GM19043 (cell line): ENCODE results near the gene MTERF4.

Experiments
- ATAC-seq: cut with Tn5 transposase; IDR thresholded peaks from one replicate; pipeline ENCODE4 v1.9.1; 2021; ENCODE audit warnings: low read depth; ENCODE audit not compliant: unreplicated experiment

MTERF4 gene

GRCh38 chr2:241070811-241071676 is 31.0 kb downstream of the MTERF4 start:
- no peak for ATAC-seq

- no peak for ATAC-seq
Measured at GRCh38 chr2:241070361-241070760, 31.7 kb downstream of the MTERF4 start.

- no peak for ATAC-seq
Measured at GRCh38 chr2:241069821-241070281, 32.2 kb downstream of the MTERF4 start.

GRCh38 chr2:241068942-241069810 is 32.9 kb downstream of the MTERF4 start:
- no peak for ATAC-seq

- ATAC-seq: no peak
Measured at GRCh38 chr2:241068136-241068941, 33.7 kb downstream of the MTERF4 start.

- ATAC-seq: no peak
Measured at GRCh38 chr2:241067501-241068135, 34.5 kb downstream of the MTERF4 start.

- no peak for ATAC-seq
Measured at GRCh38 chr2:241066893-241067341, 35.2 kb downstream of the MTERF4 start.

- ATAC-seq: no peak
Measured at GRCh38 chr2:241066171-241066892, 35.8 kb downstream of the MTERF4 start.

- no peak for ATAC-seq
Measured at GRCh38 chr2:241065355-241065803, 36.7 kb downstream of the MTERF4 start.

GRCh38 chr2:241064802-241065354 is 37.2 kb downstream of the MTERF4 start:
- ATAC-seq: no peak

GRCh38 chr2:241064008-241064801 is 37.9 kb downstream of the MTERF4 start:
- ATAC-seq: no peak

GRCh38 chr2:241063587-241063986 is 38.5 kb downstream of the MTERF4 start:
- no peak for ATAC-seq

- no peak for ATAC-seq
Measured at GRCh38 chr2:241063093-241063551, 39.0 kb downstream of the MTERF4 start.

GRCh38 chr2:241062389-241063092 is 39.5 kb downstream of the MTERF4 start:
- no peak for ATAC-seq

GRCh38 chr2:241061275-241061674 is 40.8 kb downstream of the MTERF4 start:
- ATAC-seq: no peak

- no peak for ATAC-seq
Measured at GRCh38 chr2:241053576-241054251, 48.4 kb downstream of the MTERF4 start.
